HG03108 (cell line): ENCODE measurements around the gene GK.
"Not testable (repeated sequence)": the region's sequence is repeated elsewhere in the genome, so short reads cannot be mapped to it uniquely, and the experiment has no call there.

Experiments used
- ATAC-seq: cut with Tn5 transposase; IDR thresholded peaks from one replicate; pipeline ENCODE4 v1.9.1; 2021; ENCODE audit warnings: moderate library complexity; ENCODE audit not compliant: unreplicated experiment

The GK gene

DNA sequence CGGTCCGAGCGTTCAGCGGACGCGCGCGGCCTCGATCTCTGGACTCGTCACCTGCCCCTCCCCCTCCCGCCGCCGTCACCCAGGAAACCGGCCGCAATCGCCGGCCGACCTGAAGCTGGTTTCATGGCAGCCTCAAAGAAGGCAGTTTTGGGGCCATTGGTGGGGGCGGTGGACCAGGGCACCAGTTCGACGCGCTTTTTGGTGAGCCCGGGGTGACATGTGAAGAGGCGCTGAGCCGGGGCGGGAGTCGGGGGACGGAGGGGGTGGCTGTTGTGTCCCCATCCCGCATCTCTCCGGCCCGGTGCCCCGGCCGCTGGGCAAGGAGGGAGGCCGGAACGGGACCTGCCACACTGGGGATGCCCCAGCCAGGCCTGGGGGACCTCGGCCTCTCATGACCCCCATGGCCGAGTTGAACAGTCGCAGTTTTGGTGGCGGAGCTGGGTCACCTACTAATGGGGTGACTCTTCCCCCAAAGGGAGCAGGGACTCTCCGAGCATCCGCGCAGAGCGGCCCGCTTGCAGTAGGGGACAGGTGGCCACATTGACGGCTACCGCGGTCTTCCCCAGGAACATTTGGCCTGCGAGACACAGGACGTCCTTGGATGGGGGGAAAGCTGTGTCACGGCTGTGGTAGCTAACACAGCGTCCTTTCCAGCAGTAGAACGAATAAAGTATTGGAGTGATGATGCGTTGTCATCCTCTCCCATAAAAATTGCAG lies at the start of gene GK:
TSS of gene GK (plus strand) at position 9 of the 717 bp plus-strand sequence. CDS start at position 124, 115 bp downstream.
- ATAC-seq: peak; percentile 9

DNA sequence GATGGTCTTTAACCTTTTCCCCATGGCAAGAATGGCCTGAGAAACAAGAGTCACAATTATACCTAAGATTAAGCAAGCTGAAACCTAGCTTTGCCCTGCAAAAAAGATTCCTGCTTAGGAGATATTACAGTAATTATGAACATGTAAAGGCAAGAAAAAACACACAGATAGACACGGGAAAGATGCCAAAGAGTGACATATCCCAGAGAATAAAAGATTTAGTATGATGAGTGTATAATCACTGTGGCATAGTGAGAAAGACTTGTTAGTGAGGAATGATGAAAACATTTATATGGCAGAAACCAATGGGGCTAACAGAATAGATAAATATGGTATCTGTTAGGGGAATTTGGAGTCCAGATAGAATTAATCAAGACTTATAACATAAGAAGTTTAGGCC lies 46.1 kb upstream of the GK start:
- no peak for ATAC-seq

DNA sequence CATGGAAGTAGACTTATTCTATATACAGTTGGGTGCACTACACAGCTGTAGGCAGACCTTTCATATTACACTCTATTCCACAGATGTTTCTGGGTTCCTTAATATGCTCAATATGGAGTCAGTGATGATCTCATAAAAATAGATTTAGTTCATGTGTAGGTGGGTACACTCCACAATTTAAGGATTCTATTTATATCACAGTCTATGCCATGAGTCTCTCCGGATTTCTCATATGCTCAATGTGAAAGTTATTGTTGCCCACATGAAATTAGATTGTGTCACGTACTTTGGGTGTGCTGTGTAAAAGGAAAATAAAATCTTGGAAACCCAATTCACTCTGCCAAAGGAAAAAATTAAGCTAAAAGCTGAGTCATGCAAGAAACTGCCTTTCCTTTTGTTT lies 43.2 kb upstream of the GK start:
- no peak for ATAC-seq

DNA sequence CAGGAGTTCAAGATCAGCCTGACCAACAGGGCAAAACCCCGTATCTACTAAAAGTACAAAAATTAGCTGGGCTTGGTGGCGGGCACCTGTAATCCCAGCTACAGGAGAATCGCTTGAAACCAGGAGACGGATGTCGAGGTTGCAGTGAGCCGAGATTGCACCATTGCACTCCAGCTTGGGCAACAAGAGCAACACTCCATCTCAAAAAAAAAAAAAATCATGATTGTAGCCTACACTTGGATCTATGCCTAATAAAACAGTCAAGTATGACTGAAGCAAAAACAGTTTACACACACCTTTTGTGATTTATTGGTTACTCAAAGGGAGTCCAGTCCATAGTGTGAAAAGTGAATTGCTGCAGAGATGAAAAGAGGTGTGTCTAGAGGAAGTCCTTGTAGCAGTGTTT lies 41.0 kb upstream of the GK start:
- ATAC-seq: no peak

DNA sequence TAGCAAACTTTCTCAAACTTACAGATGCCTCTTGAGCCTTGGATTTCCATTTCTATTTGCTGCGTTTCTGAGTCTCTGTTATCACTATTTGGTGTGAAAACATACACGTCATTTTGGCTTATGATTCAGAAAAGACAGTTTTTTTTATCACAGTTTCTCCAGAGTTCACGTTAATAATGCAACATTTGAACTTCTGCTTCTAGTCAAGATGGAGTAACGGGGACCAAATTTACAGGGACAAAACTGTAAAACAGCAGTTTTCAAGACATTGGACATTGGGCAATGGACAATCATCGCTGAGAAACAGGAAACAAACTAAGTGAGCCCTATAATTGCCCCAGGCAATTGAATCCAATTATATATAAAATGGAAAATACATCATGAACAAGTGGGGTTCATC lies 39.5 kb upstream of the GK start:
- ATAC-seq: no peak

DNA sequence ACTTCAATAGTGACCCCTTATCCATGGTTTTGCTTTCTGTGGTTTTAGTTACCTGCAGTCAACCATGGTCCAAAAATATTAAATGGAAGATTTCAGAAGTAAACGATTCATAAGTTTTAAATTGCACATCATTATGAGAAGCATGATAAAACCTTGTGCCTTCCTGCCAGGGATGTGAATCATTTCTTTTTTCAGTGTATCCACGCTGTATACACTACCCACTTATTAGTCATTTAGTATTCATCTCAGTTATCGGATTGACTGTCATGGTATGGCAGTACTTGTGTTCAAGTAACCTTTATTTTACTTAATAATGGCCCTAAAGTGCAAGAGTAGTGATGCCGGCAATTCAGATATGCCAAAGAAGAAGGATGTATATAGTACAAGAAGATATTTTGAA lies 38.0 kb upstream of the GK start:
- ATAC-seq: no peak

DNA sequence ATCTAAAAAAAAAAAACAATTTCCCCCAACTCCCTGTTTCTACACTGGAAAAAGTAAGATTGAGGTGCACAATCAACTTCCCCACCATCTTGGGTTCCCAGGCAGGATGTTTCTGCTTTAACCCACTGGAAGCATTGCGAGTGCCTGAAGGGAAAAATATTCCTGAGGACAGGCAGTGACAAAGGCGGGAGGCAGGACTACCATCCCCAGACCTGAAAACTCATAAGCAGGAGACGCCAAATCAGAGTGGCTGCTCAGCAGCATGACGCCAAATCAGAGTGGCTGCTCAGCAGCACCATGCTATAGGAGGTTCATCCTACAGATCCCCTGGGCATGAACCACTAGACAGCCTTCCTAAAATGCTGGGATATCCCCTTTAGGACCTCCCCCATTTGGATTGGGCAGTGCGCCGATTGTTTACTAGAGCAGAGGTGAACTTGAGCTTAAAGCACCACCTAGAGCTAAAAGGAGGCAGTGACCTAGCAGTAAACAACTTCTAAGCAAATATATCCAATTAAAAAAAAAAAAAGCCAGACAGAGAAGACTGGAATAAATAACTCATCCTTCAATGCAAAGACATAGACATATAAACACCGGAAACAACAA lies 35.0 kb upstream of the GK start:
- no peak for ATAC-seq

DNA sequence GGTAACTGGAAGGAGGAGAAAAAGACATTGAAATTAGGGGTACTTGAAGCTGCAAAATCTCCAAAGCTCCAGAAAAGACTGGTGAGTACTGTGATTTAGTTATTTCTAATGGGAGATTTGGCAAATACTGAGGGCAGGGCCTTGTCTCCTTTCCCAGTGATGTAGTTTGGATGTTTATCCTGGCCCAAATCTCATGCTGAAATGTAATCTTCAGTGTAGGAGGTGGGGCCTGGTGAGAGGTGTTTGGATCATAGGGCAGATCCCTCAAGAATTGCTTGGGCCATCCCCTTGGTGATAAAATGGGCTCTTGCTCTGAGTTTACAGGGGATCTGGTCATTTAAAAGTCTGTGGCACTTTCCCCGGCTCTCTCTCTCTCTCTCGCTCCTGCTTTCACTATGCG lies 33.1 kb upstream of the GK start:
- ATAC-seq: no peak

DNA sequence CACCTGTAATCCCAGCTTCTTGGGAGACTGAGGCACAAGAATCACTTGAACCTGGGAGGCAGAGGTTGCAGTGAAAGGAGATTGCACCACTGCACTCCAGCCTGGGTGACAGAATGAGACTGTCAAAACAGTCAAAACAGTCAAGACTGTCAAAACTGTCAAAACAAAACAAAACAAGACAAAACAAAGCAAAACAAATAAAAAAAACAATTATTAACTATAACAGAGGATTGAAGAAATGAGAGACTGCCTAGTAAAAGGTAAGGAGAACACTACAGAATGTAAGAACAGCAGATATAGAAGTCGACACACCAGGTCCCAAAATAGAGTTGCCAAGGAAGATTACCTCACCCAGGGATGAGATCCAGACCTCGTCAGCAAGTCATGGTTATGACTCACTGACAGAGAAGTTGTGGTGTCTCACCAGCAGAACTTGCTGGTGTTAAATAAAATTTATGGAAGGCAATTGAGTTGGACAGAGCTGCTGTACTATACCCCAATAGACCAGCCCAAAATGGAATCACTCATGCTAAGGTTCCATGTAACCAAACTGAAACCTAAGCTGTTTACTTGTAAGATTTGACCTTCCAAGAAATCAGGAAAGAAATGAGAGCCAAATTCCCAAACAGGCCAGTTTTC lies 32.1 kb upstream of the GK start:
- ATAC-seq: no peak

DNA sequence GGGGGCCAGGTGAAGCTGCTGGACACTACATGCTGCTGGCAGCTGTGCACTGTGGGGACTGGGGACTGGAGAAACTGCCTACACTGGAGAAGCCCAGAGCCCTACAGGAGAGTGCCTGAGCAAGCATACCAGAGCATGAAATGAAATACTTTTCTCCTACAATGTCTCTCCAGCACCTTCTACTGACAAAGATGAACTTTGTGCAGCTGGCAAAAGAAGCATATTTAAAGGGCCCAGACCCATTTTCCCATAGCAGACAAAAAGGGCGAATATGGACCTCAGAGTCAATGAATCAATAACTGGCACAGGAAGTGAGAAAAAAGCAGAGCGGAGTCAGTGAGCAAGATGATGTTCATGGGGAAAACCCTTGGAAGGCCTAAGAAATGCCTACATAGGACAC lies 30.9 kb upstream of the GK start:
- ATAC-seq: no peak

DNA sequence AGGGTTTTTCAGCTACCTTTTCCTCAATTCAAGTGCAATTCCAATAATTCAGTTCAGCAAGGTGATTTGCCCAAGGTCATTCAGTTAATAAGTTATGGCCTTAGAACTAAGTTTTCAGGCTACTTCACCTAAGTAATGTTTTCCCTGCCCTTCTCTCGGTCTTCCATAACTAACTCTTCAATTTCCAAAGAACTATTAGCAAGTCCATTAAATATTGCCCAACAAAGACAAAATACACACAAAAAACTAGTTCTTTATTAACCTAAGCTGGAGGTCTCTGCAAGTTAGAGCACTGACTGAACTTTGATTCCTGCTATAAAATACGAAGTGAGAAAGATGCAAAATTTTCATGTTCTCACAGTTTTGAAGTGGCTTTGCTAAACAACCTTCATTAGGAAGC lies 26.8 kb upstream of the GK start:
- no peak for ATAC-seq

DNA sequence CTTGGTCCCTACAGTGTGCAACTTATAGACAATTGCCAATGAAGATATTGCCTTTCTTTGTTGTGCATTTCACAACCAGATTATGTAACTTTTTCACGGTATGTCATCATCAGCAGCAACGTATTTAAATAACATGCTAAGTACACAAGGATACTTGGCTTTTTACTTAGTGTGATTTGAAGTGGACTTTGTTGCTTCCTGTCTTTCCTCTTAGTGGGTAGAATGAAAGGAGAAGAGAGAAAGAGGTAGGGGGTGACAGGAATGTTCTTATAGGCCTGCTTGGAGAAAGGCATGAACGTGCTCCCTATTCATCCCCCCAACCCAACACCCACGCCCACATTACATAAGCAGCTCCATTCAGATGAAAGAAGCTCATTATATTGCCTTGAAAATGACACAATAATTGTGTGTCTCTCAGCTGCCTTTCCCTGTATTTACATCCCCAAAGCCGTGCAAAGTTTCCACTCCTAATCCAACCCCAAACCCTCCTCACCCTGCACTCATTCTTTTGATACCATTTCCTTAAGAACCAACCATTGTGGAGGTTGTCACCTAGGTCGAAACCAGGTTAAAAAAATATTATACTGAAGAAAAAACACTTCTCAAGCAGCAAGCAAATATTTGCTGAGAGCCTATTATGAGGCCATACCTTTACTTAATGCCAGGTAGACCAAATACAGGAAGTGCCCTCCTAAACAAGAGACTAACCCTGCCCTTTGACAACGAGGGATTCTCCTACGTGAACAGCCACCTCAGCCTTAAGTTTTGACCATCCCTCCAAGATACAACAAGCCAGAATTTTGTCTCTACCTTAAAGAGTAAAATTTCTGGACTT lies 25.2 kb upstream of the GK start:
- ATAC-seq: no peak

DNA sequence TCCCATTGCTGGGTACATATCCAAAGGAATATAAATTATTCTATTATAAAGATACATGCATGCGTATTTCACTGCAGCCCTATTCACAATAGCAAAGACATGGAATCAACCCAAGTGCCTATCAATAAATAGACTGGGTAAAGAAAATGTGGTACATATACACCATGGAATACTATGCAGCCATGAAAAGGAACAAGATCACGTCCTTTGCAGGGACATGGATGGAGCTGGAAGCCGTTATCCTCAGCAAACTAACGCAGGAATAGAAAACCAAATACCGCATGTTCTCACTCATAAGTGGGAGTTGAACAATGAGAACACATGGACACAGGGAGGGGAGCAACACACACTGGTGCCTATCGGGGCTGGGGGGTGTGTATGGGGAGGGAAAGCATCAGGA lies 19.2 kb upstream of the GK start:
- not testable (repeated sequence) for ATAC-seq

DNA sequence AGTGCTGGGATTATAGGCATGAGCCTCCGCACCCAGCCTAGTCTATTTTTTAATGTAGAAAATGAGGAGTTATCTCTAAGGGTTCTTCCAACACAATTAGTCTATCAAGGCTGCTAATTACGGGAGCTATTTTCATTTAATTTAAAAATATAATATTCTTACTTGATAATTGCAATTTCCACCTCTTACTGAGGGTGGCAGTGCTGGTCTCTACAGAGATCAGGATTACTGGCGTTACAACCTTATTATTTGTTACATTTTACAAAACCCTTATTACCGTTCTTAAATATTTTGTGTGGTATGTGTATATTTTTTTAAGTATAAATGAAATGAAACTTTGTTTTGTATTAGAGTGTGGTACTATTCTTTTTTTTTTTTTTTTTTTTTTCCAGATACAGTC lies 17.6 kb upstream of the GK start:
- ATAC-seq: no peak

DNA sequence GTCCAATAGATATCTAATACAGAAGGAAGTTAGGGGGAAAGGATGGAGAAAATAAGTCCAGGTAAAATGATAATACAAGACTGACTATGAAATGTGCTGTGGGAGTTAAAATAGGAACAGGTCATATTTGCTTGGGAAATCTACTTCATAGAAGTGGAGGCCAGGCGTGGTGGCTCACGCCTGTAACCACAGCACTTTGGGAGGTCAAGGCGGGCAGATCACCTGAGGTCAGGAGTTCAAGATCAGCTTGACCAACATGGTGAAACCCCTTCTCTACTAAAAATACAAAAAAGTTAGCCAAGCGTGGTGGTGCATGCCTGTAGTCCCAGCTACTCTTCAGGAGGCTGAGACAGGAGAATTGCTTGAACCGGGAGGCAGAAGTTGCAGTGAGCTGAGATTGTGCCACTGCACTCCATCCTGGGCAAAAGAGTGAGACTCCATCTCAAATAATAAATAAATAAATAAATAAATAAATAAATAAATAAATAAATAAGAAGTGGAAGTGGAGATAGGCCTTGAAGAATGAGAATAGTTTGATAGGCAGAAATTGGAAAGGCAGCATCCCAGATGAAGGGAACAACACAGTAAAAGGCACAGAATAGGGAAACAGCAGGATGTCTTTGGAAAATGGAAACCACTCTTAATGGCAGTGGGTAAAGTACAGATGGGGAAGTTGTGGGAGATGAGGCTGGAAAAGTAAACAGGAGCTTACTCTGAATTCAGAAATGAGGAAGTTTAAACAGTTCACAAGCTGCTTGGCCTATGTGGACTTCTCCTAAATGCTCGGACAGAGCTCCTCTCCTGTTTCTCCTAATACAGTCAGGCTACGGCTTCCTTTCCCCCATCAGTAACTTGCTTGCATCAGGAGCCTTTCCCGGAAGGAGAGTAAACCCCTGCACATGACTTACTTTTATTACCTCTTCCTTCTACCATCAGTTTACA lies 15.1 kb upstream of the GK start:
- ATAC-seq: no peak

DNA sequence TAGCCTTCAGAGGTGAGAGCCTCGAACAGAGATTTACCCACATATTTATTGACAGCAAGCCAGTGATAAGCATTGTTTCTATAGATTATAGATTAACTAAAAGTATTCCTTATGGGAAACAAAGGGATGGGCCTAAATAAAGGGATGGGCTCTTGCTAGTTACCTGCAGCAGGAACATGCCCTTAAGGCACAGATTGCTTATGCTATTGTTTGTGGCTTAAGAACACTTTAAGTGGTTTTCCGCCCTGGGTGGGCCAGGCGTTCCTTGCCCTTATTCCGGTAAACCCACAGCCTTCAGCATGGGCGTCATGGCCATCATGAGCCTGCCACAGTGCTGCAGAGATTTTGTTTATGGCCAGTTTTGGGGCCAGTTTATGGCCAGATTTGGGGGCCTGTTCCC lies 13.5 kb upstream of the GK start:
- ATAC-seq: not testable (repeated sequence)

DNA sequence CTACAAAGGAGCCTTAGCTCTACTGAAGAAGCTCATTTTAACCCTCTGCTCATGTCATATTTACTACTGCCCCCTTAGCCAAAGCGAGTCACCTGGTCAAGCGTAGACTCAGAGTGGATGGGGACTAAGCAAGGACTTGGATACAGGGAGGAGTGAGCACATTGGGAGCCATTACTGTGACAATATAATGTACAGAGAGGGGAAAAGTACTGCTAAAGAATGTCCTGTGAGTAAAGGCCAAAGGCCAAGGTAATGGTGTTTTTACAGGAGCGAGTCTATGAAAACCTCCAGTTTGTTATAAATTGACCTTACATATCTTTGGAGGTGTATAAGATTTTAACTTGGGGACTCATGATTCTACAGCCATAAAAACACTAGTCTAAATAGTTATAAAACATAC lies 10.6 kb upstream of the GK start:
- ATAC-seq: no peak

DNA sequence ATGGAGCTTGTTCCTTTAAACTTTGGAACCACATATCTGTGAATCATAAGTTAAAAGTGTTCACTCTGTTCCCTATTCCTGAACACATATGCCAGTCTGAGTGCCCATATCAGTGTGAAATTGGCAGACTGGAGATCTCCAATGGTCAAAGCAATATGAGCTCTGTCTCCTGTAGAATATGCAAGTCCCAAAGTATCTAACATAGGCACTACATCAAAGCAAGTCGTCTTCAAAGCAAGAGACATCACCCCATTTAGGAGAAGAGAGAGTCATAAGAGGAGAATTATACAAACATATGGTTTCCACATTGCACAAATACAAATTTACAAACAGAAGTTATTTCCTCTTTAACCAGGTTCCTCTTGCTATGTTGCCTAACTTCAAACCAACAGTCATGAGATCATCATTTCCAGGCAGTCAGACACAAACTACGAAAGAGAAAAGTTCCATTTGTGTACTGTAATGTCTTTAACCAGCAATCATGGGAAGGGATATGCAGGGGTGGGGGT lies 9.9 kb upstream of the GK start:
- ATAC-seq: no peak

DNA sequence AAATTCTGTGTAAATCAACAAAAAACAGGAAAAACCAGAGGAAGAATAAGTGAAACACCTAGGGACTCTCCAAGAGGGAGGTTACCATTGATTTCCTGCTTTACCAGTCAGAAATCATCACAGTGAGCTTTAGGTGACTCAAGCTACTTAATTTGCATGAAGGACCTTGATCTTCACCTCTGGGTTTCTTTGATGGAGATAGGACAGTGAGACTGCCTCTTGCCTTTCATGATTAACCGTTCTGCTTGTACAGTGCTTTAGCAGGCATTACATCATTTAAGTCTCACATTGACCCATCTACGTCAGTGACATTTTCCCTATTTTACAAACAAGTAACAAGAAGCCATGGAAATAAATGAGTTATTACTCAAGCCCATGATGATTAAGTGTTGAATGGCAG lies 3.4 kb upstream of the GK start:
- ATAC-seq: no peak
